Measurements from ENCODE around the gene GAS2L1. TPM values are rescaled to one million over a fixed set of nuclear protein-coding genes. Genes with fewer than 3 reads are reported as not detected.

The GAS2L1 gene
- total RNA-seq, 1 experiment from 2014 or later: 8.0 TPM

DNA sequence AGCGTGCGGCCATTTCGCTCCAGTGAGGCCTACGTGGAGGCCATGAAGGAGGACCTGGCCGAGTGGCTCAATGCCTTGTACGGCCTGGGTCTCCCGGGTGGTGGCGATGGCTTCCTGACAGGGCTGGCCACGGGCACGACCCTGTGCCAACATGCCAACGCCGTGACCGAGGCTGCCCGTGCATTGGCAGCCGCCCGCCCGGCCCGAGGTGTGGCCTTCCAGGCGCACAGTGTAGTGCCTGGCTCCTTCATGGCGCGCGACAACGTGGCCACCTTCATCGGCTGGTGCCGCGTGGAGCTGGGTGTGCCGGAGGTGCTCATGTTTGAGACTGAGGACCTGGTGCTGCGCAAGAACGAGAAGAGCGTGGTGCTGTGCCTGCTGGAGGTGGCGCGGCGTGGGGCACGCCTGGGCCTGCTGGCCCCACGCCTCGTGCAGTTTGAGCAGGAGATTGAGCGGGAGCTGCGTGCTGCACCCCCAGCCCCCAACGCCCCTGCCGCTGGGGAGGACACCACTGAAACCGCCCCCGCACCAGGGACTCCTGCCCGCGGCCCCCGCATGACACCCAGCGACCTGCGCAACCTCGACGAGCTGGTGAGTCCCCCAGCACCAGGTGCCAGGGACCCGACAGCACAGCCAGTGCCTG, 1.8 kb downstream of the GAS2L1 start:
- peaks cover 17 to 34% of the 10 kb centered on the region in 2 experiments for H3K4me1 Mint-ChIP-seq
- H3K4me2 ChIP-seq (ENCODE audit: insufficient read depth, insufficient read length, low read length): no peak overlapping the region
- H2AK5ac ChIP-seq (ENCODE audit: insufficient read length, low read length): no peak overlapping the region
- no peak overlapping the region for H3K4ac ChIP-seq (ENCODE audit: low read depth, low read length)
- no peak overlapping the region for H3K23ac ChIP-seq (ENCODE audit: insufficient read length, low read depth, low read length)
- H3K27me3 ChIP-seq (ENCODE audit: insufficient read depth, low read length): no peaks in the 10 kb centered on the region
- no peak overlapping the region for H2AFZ ChIP-seq (ENCODE audit: low read length)
- H3K18ac ChIP-seq (ENCODE audit: insufficient read length, low read depth, low read length): no peak overlapping the region
- H4K5ac ChIP-seq (ENCODE audit: insufficient read length, low read depth, low read length): no peak overlapping the region
- no peak overlapping the region for H3K14ac ChIP-seq (ENCODE audit: insufficient read depth, low read length)
- H3T11ph ChIP-seq (ENCODE audit: low read length): no peak overlapping the region
- TF ChIP-seq, protein P1, sequence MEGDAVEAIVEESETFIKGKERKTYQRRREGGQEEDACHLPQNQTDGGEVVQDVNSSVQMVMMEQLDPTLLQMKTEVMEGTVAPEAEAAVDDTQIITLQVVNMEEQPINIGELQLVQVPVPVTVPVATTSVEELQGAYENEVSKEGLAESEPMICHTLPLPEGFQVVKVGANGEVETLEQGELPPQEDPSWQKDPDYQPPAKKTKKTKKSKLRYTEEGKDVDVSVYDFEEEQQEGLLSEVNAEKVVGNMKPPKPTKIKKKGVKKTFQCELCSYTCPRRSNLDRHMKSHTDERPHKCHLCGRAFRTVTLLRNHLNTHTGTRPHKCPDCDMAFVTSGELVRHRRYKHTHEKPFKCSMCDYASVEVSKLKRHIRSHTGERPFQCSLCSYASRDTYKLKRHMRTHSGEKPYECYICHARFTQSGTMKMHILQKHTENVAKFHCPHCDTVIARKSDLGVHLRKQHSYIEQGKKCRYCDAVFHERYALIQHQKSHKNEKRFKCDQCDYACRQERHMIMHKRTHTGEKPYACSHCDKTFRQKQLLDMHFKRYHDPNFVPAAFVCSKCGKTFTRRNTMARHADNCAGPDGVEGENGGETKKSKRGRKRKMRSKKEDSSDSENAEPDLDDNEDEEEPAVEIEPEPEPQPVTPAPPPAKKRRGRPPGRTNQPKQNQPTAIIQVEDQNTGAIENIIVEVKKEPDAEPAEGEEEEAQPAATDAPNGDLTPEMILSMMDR (conservative IDR thresholded peaks at IDR 0.05): no peak
- H3K79me2 ChIP-seq (ENCODE audit: insufficient read depth, low read length): no peaks in the 10 kb centered on the region
- no peak overlapping the region for H2BK15ac ChIP-seq (ENCODE audit: low read depth, low read length)
- H4K8ac ChIP-seq (replicated peaks; ENCODE audit: insufficient read length, low read depth, low read length): no peak overlapping the region
- H2BK12ac ChIP-seq (ENCODE audit: insufficient read length, low read depth, low read length): no peak overlapping the region
- H3K9ac ChIP-seq (ENCODE audit: extremely low read depth, insufficient read length, low read length): no peak overlapping the region
- H3K27me3 Mint-ChIP-seq (ENCODE audit: low read depth): peaks cover 20% of the 10 kb centered on the region
- no peak overlapping the region for H2BK20ac ChIP-seq (ENCODE audit: low read depth, low read length, poor library complexity, severe bottlenecking)
- H2BK120ac ChIP-seq (ENCODE audit: low read depth, low read length, poor library complexity, severe bottlenecking): no peak overlapping the region
- no peaks in the 10 kb centered on the region for H3K9me3 ChIP-seq (ENCODE audit: control insufficient read depth, low read depth, low read length)
- no peaks in the 10 kb centered on the region for H3K4me1 ChIP-seq (ENCODE audit: insufficient read depth, low read length)
- H2BK5ac ChIP-seq (ENCODE audit: insufficient read length, low read length): no peak overlapping the region
- H3K4me3 Mint-ChIP-seq: no peak overlapping the region; a peak in 1 of 5 replicates
- H3K36me3 Mint-ChIP-seq (ENCODE audit: insufficient read depth in 1 of 3, low read depth in 3 of 3): peaks cover 0 to 5% (median 0%) of the 10 kb centered on the region in 3 experiments; a peak in 3 of 7 replicates
- DNase-seq: no peak
- no peak overlapping the region for H4K91ac ChIP-seq (ENCODE audit: insufficient read length, low read depth, low read length)
- H3K23me2 ChIP-seq (ENCODE audit: insufficient read length, low read depth, low read length, poor library complexity, severe bottlenecking): peaks cover 8% of the 10 kb centered on the region
- H4K20me1 ChIP-seq (ENCODE audit: control insufficient read depth, insufficient read depth, insufficient read length): no peaks in the 10 kb centered on the region
- H3K9me3 Mint-ChIP-seq: peaks cover 0 to 3% of the 10 kb centered on the region in 2 experiments; a peak in 2 of 5 replicates
- H3K56ac ChIP-seq (ENCODE audit: insufficient read length, low read depth, low read length): no peak overlapping the region
- no CpG with 5 or more reads among the region's 50 CpGs for WGBS (ENCODE audit: extremely low coverage, insufficient read length, low lambda C conversion rate)
- H3K79me1 ChIP-seq (ENCODE audit: insufficient read depth, low read depth, low read length, poor library complexity, severe bottlenecking): no peaks in the 10 kb centered on the region
- no peak overlapping the region for H3K27ac Mint-ChIP-seq
- no peak overlapping the region for H3K27ac ChIP-seq (ENCODE audit: insufficient read length, low read depth, low read length)
